GM12865 (cell line): ENCODE measurements around the gene DDIAS.

Source experiments
- DNase-seq: peaks from one replicate; pipeline ENCODE4 v3.0.0; 2010; ENCODE audit warnings: low read depth
- H3K4me3 ChIP-seq: 2 replicates; pipeline ENCODE4 v1.5.1; 2011; ENCODE audit warnings: mild to moderate bottlenecking, low read depth, low read length, control low read depth
- CTCF ChIP-seq: IDR thresholded peaks from 2 replicates; pipeline ENCODE4 v1.5.1; 2011; ENCODE audit warnings: low read length, control low read depth, low read depth, inconsistent platforms; ENCODE audit not compliant: insufficient read depth; ENCODE audit errors: missing control alignments

The DDIAS gene

GRCh38 chr11:82972103-82972502 is 70.6 kb downstream of the DDIAS start:
- peak overlapping the region; percentile 6; the same call in 1 of the 2 replicates for H3K4me3 ChIP-seq
- DNase-seq = no peak
- no peak for TF ChIP-seq CTCF

GRCh38 chr11:82974135-82974534 is 72.6 kb downstream of the DDIAS start:
- no peak overlapping the region for H3K4me3 ChIP-seq
- TF ChIP-seq CTCF = no peak

GRCh38 chr11:82974851-82975250 is 73.3 kb downstream of the DDIAS start:
- no peak overlapping the region for H3K4me3 ChIP-seq
- no peak for DNase-seq
- no peak for TF ChIP-seq CTCF

More at GRCh38 chr11:82974135-82974534, 72.6 kb downstream of the DDIAS start:
- DNase-seq = no peak

- H3K4me3 ChIP-seq = no peak overlapping the region
- TF ChIP-seq CTCF = no peak
- no peak for DNase-seq
These were observed 74.3 kb downstream of the DDIAS start for GRCh38 chr11:82975882-82976281.

- no peak for TF ChIP-seq CTCF
- peak; percentile 31 for DNase-seq
- H3K4me3 ChIP-seq = no peak overlapping the region
These were observed 75.2 kb downstream of the DDIAS start for GRCh38 chr11:82976786-82977185.

- no peak for TF ChIP-seq CTCF
- H3K4me3 ChIP-seq = no peak overlapping the region
- DNase-seq = peak; percentile 25
These were observed 77.0 kb downstream of the DDIAS start for GRCh38 chr11:82978422-82979099.

- TF ChIP-seq CTCF = no peak
- H3K4me3 ChIP-seq = no peak overlapping the region
- DNase-seq = no peak
These were observed 78.3 kb downstream of the DDIAS start for GRCh38 chr11:82979824-82980223.
